ENCODE measurements around the gene H6PD. TPM values are rescaled to one million over a fixed set of nuclear protein-coding genes. Genes with fewer than 3 reads are reported as not detected.

The H6PD gene
- total RNA-seq, 1 donor from 2014 or later: 23.9 TPM

- no peak overlapping the region for H3K4me3 Mint-ChIP-seq
- no peaks in the 10 kb centered on the region for H3K27me3 Mint-ChIP-seq (ENCODE audit: low read depth)
- TF ChIP-seq CTCF (conservative IDR thresholded peaks at IDR 0.05): no peak
- no peak overlapping the region for H3K27ac Mint-ChIP-seq (ENCODE audit: unreplicated experiment)
- H3K9me3 Mint-ChIP-seq: no peaks in the 10 kb centered on the region
- DNase-seq (ENCODE audit: low read depth, low spot score): no peak
- no peaks in the 10 kb centered on the region for H3K36me3 Mint-ChIP-seq (ENCODE audit: low read depth)
- no peaks in the 10 kb centered on the region for H3K4me1 Mint-ChIP-seq
These were observed 75.4 kb downstream of the H6PD start for GRCh38 chr1:9309991-9310390.

- no peaks in the 10 kb centered on the region for H3K9me3 Mint-ChIP-seq
- H3K27ac Mint-ChIP-seq (ENCODE audit: unreplicated experiment): no peak overlapping the region
- H3K4me1 Mint-ChIP-seq: no peaks in the 10 kb centered on the region
- H3K27me3 Mint-ChIP-seq (ENCODE audit: low read depth): no peaks in the 10 kb centered on the region
- no peak for DNase-seq (ENCODE audit: low read depth, low spot score)
- H3K36me3 Mint-ChIP-seq (ENCODE audit: low read depth): no peaks in the 10 kb centered on the region
- no peak overlapping the region for H3K4me3 Mint-ChIP-seq
- no peak for TF ChIP-seq CTCF (conservative IDR thresholded peaks at IDR 0.05)
These were observed 76.5 kb downstream of the H6PD start for GRCh38 chr1:9311029-9311428.

- no peak for DNase-seq (ENCODE audit: low read depth, low spot score)
- no peaks in the 10 kb centered on the region for H3K36me3 Mint-ChIP-seq (ENCODE audit: low read depth)
These were observed 76.9 kb downstream of the H6PD start for GRCh38 chr1:9311479-9311878.

DNA sequence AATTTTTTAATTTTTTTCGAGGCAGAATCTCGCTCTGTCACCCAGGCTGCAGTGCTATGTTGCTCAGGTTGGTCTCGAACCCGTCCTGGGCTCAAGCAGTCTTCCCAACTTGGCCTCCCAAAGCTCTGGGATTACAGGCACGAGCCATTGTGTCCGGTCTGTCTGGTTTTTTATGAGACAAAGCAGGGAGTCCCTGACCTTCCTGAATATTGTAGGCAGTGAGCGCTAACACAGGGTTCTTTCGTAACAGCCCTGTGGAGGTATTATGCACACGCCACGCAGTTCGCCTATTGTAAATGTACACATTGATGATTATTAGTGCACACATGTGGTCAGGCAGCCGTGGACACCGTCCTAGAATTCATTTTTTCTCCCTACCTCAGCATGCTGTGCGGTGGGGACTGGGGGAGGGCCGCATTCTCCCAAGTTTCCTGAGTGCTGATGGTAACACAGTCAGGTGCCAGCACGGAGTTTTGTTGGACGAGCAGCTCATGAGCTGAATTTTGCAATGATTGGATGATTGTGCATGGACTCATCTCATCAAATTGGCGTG, 77.7 kb downstream of the H6PD start:
- DNase-seq (ENCODE audit: low read depth, low spot score): no peak
- no peak overlapping the region for H3K4me3 Mint-ChIP-seq
- H3K27me3 Mint-ChIP-seq (ENCODE audit: low read depth): no peaks in the 10 kb centered on the region
- H3K36me3 Mint-ChIP-seq (ENCODE audit: low read depth): no peaks in the 10 kb centered on the region
- H3K27ac Mint-ChIP-seq (ENCODE audit: unreplicated experiment): no peak overlapping the region
- H3K4me1 Mint-ChIP-seq: no peaks in the 10 kb centered on the region
- H3K9me3 Mint-ChIP-seq: no peaks in the 10 kb centered on the region
- no peak for TF ChIP-seq CTCF (conservative IDR thresholded peaks at IDR 0.05)

More at GRCh38 chr1:9311479-9311878, 76.9 kb downstream of the H6PD start:
- no peak overlapping the region for H3K4me3 Mint-ChIP-seq
- no peaks in the 10 kb centered on the region for H3K4me1 Mint-ChIP-seq
- no peaks in the 10 kb centered on the region for H3K9me3 Mint-ChIP-seq
- no peak for TF ChIP-seq CTCF (conservative IDR thresholded peaks at IDR 0.05)
- no peaks in the 10 kb centered on the region for H3K27me3 Mint-ChIP-seq (ENCODE audit: low read depth)
- no peak overlapping the region for H3K27ac Mint-ChIP-seq (ENCODE audit: unreplicated experiment)

GRCh38 chr1:9313576-9313975, 79.0 kb downstream of the H6PD start:
- TF ChIP-seq CTCF (conservative IDR thresholded peaks at IDR 0.05): no peak
- H3K4me3 Mint-ChIP-seq: no peak overlapping the region
- no peaks in the 10 kb centered on the region for H3K36me3 Mint-ChIP-seq (ENCODE audit: low read depth)
- no peaks in the 10 kb centered on the region for H3K9me3 Mint-ChIP-seq
- H3K27ac Mint-ChIP-seq (ENCODE audit: unreplicated experiment): no peak overlapping the region
- DNase-seq (ENCODE audit: low read depth, low spot score): no peak
- no peaks in the 10 kb centered on the region for H3K4me1 Mint-ChIP-seq
- H3K27me3 Mint-ChIP-seq (ENCODE audit: low read depth): no peaks in the 10 kb centered on the region
